ENCODE data around the gene SDK1.

SDK1 gene

GRCh38 chr7:3285652-3286051, 15.4 kb upstream of the SDK1 start:
- DNase-seq, result no peak

GRCh38 chr7:3289996-3290395, 11.1 kb upstream of the SDK1 start:
- DNase-seq, result no peak

- no peak for DNase-seq
Observed at GRCh38 chr7:3292694-3293093, 8.4 kb upstream of the SDK1 start.

GRCh38 chr7:3294432-3295100, 6.5 kb upstream of the SDK1 start:
- DNase-seq, result peak; percentile 80

GRCh38 chr7:3297105-3297819, 3.8 kb upstream of the SDK1 start:
- DNase-seq, result no peak

- no peak for DNase-seq
Observed at GRCh38 chr7:3300221-3300650, 816 bp upstream of the SDK1 start.

GRCh38 chr7:3301449-3301731, 338 bp downstream of the SDK1 start:
- no peak for DNase-seq

GRCh38 chr7:3301831-3302618, 973 bp downstream of the SDK1 start:
- DNase-seq, result no peak

- DNase-seq, result no peak
Observed at GRCh38 chr7:3302681-3303320, 1.7 kb downstream of the SDK1 start.

- DNase-seq, result no peak
Observed at GRCh38 chr7:3304131-3304530, 3.1 kb downstream of the SDK1 start.

GRCh38 chr7:3307435-3307834, 6.4 kb downstream of the SDK1 start:
- DNase-seq, result no peak

GRCh38 chr7:3309140-3309539, 8.1 kb downstream of the SDK1 start:
- no peak for DNase-seq

- DNase-seq, result no peak
Observed at GRCh38 chr7:3309956-3310355, 8.9 kb downstream of the SDK1 start.

- DNase-seq, result no peak
Observed at GRCh38 chr7:3310884-3311283, 9.8 kb downstream of the SDK1 start.

GRCh38 chr7:3312583-3312982, 11.5 kb downstream of the SDK1 start:
- DNase-seq, result no peak

- no peak for DNase-seq
Observed at GRCh38 chr7:3318874-3319273, 17.8 kb downstream of the SDK1 start.

- no peak for DNase-seq
Observed at GRCh38 chr7:3321206-3321605, 20.2 kb downstream of the SDK1 start.

GRCh38 chr7:3321745-3322144, 20.7 kb downstream of the SDK1 start:
- no peak for DNase-seq

- no peak for DNase-seq
Observed at GRCh38 chr7:3326246-3326645, 25.2 kb downstream of the SDK1 start.

GRCh38 chr7:3327099-3327498, 26.0 kb downstream of the SDK1 start:
- DNase-seq, result no peak

GRCh38 chr7:3327655-3328054, 26.6 kb downstream of the SDK1 start:
- no peak for DNase-seq

GRCh38 chr7:3332308-3332707, 31.3 kb downstream of the SDK1 start:
- no peak for DNase-seq

- DNase-seq, result no peak
Observed at GRCh38 chr7:3333861-3334260, 32.8 kb downstream of the SDK1 start.
